OCI-LY1 (cell line): ENCODE data around the gene COLQ.

Experiments used
- H2AFZ ChIP-seq: fragments of 200-600 bp; sonication (generic), shearing (Covaris generic); 2 replicates; pipeline ENCODE4 v1.6.0; 2014; ENCODE audit warnings: antibody characterized with exemption, mild to moderate bottlenecking, low read length
- H3F3A ChIP-seq: fragments of 200-600 bp; sonication (generic), shearing (Covaris generic); 2 replicates; pipeline ENCODE4 v1.6.0; 2014; ENCODE audit warnings: mild to moderate bottlenecking, antibody characterized with exemption, low read length, moderate library complexity; ENCODE audit not compliant: insufficient read depth
- H3K27ac ChIP-seq: fragments of 200-600 bp; sonication (generic); 2 replicates; pipeline ENCODE4 v1.5.1; 2014; ENCODE audit warnings: low read length, mixed run types, mild to moderate bottlenecking, low read depth; ENCODE audit not compliant: poor library complexity, severe bottlenecking
- H3K27me3 ChIP-seq: fragments of 200-600 bp; sonication (generic); 2 replicates; pipeline ENCODE4 v1.6.0; 2014; ENCODE audit warnings: antibody characterized with exemption, mild to moderate bottlenecking, low read length, moderate library complexity; ENCODE audit not compliant: insufficient read depth
- H3K36me3 ChIP-seq: fragments of 200-600 bp; sonication (generic); 2 replicates; pipeline ENCODE4 v1.6.1; 2014; ENCODE audit warnings: mild to moderate bottlenecking, antibody characterized with exemption, low read length, moderate library complexity, mixed read lengths; ENCODE audit not compliant: insufficient read depth
- H3K4me1 ChIP-seq: fragments of 200-600 bp; sonication (generic); 2 replicates; pipeline ENCODE4 v1.5.1; 2014; ENCODE audit warnings: mild to moderate bottlenecking, low read length, moderate library complexity; ENCODE audit not compliant: insufficient read depth, severe bottlenecking
- H3K4me2 ChIP-seq: fragments of 200-600 bp; sonication (generic), shearing (Covaris generic); 2 replicates; pipeline ENCODE4 v1.6.1; 2014; ENCODE audit warnings: low read length
- H3K4me3 ChIP-seq: fragments of 200-600 bp; sonication (generic); 2 replicates; pipeline ENCODE4 v1.5.1; 2014; ENCODE audit warnings: low read length, low read depth, mild to moderate bottlenecking, mixed read lengths; ENCODE audit not compliant: poor library complexity, severe bottlenecking
- H3K79me2 ChIP-seq: fragments of 200-600 bp; shearing (Covaris generic); 2 replicates; pipeline ENCODE4 v1.6.1; 2016; ENCODE audit warnings: mixed run types, low read length, mixed read lengths; ENCODE audit not compliant: insufficient read depth
- H3K9ac ChIP-seq: fragments of 200-600 bp; sonication (generic), shearing (Covaris generic); 2 replicates; pipeline ENCODE4 v1.6.1; 2014; ENCODE audit warnings: mild to moderate bottlenecking, low read length, mixed read lengths
- H3K9me2 ChIP-seq: fragments of 200-600 bp; sonication (generic), shearing (Covaris generic); 2 replicates; pipeline ENCODE4 v1.6.1; 2014; ENCODE audit warnings: low read depth, mild to moderate bottlenecking, low read length, mixed read lengths
- H3K9me3 ChIP-seq: fragments of 200-600 bp; shearing (Covaris generic); 2 replicates; pipeline ENCODE4 v1.6.1; 2014; ENCODE audit warnings: low read length, mixed read lengths
- H4K20me1 ChIP-seq: fragments of 200-600 bp; sonication (generic), shearing (Covaris generic); 2 replicates; pipeline ENCODE4 v1.6.0; 2016; ENCODE audit warnings: mild to moderate bottlenecking, low read length; ENCODE audit not compliant: insufficient read depth
- CTCF ChIP-seq: fragments of 200-600 bp; sonication (generic), shearing (Covaris generic); IDR thresholded peaks from 2 replicates; pipeline ENCODE4 v1.5.1; 2017; ENCODE audit warnings: mild to moderate bottlenecking, antibody characterized with exemption, low read length, moderate library complexity, mixed read lengths
- EZH2 ChIP-seq: fragments of 200-600 bp; sonication (generic), shearing (Covaris generic); IDR thresholded peaks from 2 replicates; pipeline ENCODE4 v1.8.0; 2017; ENCODE audit warnings: borderline replicate concordance, mixed run types, mild to moderate bottlenecking, antibody characterized with exemption, low read length, moderate library complexity, mixed read lengths

Gene COLQ

GRCh38 chr3:15452961-15453360, 68.5 kb downstream of the COLQ start:
- Histone ChIP-seq H3K27ac (no peak overlapping the region), H3K4me2 (no peak overlapping the region), H3K9me2 (no peaks in the 10 kb centered on the region), H3K36me3 (no peaks in the 10 kb centered on the region), H3K27me3 (no peaks in the 10 kb centered on the region; the same call in 1 of the 2 replicates), H4K20me1 (no peaks in the 10 kb centered on the region), H3K9ac (no peak overlapping the region), H3K4me1 (no peaks in the 10 kb centered on the region), H3F3A (no peaks in the 10 kb centered on the region), H3K79me2 (no peaks in the 10 kb centered on the region), H3K4me3 (no peak overlapping the region), H3K9me3 (no peaks in the 10 kb centered on the region), H2AFZ (no peak overlapping the region)
- TF ChIP-seq EZH2: no peak
- no peak for TF ChIP-seq CTCF

- Histone ChIP-seq H3K27me3 (no peaks in the 10 kb centered on the region), H3F3A (no peaks in the 10 kb centered on the region), H3K9ac (no peak overlapping the region), H3K36me3 (no peaks in the 10 kb centered on the region), H3K79me2 (no peaks in the 10 kb centered on the region), H4K20me1 (no peaks in the 10 kb centered on the region), H3K4me2 (no peak overlapping the region), H3K4me3 (no peak overlapping the region), H2AFZ (no peak overlapping the region), H3K9me2 (no peaks in the 10 kb centered on the region), H3K27ac (no peak overlapping the region), H3K4me1 (no peaks in the 10 kb centered on the region), H3K9me3 (no peaks in the 10 kb centered on the region)
- TF ChIP-seq CTCF: no peak
- no peak for TF ChIP-seq EZH2
These were observed 69.3 kb downstream of the COLQ start for GRCh38 chr3:15452156-15452555.

GRCh38 chr3:15451216-15452113, 70.0 kb downstream of the COLQ start:
- no peaks in the 10 kb centered on the region for H3K27me3 ChIP-seq
- H3K4me1 ChIP-seq: no peaks in the 10 kb centered on the region
- no peaks in the 10 kb centered on the region for H3K9me2 ChIP-seq
- no peak overlapping the region for H2AFZ ChIP-seq
- no peak for TF ChIP-seq CTCF
- TF ChIP-seq EZH2: no peak
- no peak overlapping the region for H3K4me2 ChIP-seq
- no peaks in the 10 kb centered on the region for H4K20me1 ChIP-seq
- H3K79me2 ChIP-seq: no peaks in the 10 kb centered on the region
- H3F3A ChIP-seq: no peaks in the 10 kb centered on the region
- no peaks in the 10 kb centered on the region for H3K36me3 ChIP-seq
- H3K9me3 ChIP-seq: no peaks in the 10 kb centered on the region
- H3K9ac ChIP-seq: no peak overlapping the region
- H3K27ac ChIP-seq: no peak overlapping the region
- no peak overlapping the region for H3K4me3 ChIP-seq
